ENCODE data around the gene GRIK2.
A peak's percentile ranks its signal among the peaks of the same experiment; 100 is the strongest.

The GRIK2 gene

GRCh38 chr6:101816716-101817115 lies 423.2 kb downstream of the GRIK2 start:
- no peak for DNase-seq

GRCh38 chr6:101818051-101818450 lies 424.5 kb downstream of the GRIK2 start:
- DNase-seq, result peak; percentile 9

- DNase-seq, result no peak
Measured at GRCh38 chr6:101824551-101825345, 431.2 kb downstream of the GRIK2 start.

- no peak for DNase-seq
Measured at GRCh38 chr6:101826269-101826668, 432.8 kb downstream of the GRIK2 start.

GRCh38 chr6:101826678-101827077 lies 433.2 kb downstream of the GRIK2 start:
- no peak for DNase-seq

GRCh38 chr6:101830501-101831031 lies 437.1 kb downstream of the GRIK2 start:
- DNase-seq, result no peak

- DNase-seq, result no peak
Measured at GRCh38 chr6:101832371-101832770, 438.9 kb downstream of the GRIK2 start.

GRCh38 chr6:101840100-101840499 lies 446.6 kb downstream of the GRIK2 start:
- no peak for DNase-seq

GRCh38 chr6:101845172-101845571 lies 451.7 kb downstream of the GRIK2 start:
- DNase-seq, result no peak

GRCh38 chr6:101845621-101846020 lies 452.1 kb downstream of the GRIK2 start:
- DNase-seq, result no peak

- DNase-seq, result no peak
Measured at GRCh38 chr6:101847690-101848089, 454.2 kb downstream of the GRIK2 start.

GRCh38 chr6:101851911-101852310 lies 458.4 kb downstream of the GRIK2 start:
- DNase-seq, result no peak

- DNase-seq, result no peak
Measured at GRCh38 chr6:101853231-101854085, 459.9 kb downstream of the GRIK2 start.

GRCh38 chr6:101876431-101876830 lies 482.9 kb downstream of the GRIK2 start:
- no peak for DNase-seq

- no peak for DNase-seq
Measured at GRCh38 chr6:101878554-101879276, 485.2 kb downstream of the GRIK2 start.

- DNase-seq, result no peak
Measured at GRCh38 chr6:101879782-101880181, 486.3 kb downstream of the GRIK2 start.

GRCh38 chr6:101883505-101883904 lies 490.0 kb downstream of the GRIK2 start:
- DNase-seq, result no peak

GRCh38 chr6:101887532-101887931 lies 494.0 kb downstream of the GRIK2 start:
- DNase-seq, result no peak

- no peak for DNase-seq
Measured at GRCh38 chr6:101907356-101908217, 514.1 kb downstream of the GRIK2 start.

- no peak for DNase-seq
Measured at GRCh38 chr6:101909366-101909765, 515.9 kb downstream of the GRIK2 start.

- DNase-seq, result no peak
Measured at GRCh38 chr6:101912311-101912710, 518.8 kb downstream of the GRIK2 start.

- no peak for DNase-seq
Measured at GRCh38 chr6:101918471-101918870, 525.0 kb downstream of the GRIK2 start.

Measured in NCI-H510A treated with DMSO at 0.1 percent for 48 hours (cell line).